Suprapubic skin (tissue), 4 donors: ENCODE measurements around the gene CHRNE.

Experiments
- POLR2A ChIP-seq, 2 donors: fragments of 450-650 bp; IDR thresholded peaks; one replicate each; pipeline ENCODE4 v1.6.1; 2017; ENCODE audit warnings: antibody characterized with exemption in 2 of 2, mild to moderate bottlenecking in 2 of 2, moderate library complexity in 2 of 2
- POLR2AphosphoS5 ChIP-seq, 3 donors: sonication (generic); formaldehyde crosslinking; IDR thresholded peaks; one replicate each; pipeline ENCODE4 v1.6.1; 2017; ENCODE audit warnings: antibody characterized with exemption in 3 of 3

DNA sequence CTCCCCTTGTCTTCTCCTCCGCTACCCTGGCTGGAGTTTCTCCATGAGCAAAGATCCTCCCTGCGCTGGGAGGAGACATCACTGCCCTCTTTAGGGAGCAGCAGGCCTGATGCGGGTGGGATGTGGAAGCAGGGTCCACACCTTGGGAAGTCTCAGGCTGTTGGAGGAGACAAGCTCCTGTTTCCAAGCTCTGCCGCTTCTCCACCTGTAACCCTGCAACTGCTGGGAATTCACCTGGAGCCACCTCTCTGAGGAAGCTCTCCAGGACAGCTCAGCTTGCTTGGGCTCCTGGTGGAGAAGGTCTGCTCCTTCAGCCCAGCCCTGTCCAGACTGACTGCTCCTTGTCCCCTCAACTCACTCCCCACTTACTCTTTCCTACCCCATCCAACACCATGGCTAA lies 18.4 kb downstream of the CHRNE start:
- TF ChIP-seq POLR2AphosphoS5 (IDR thresholded peaks at IDR 0.05): no peak
- no peak for TF ChIP-seq POLR2A (IDR thresholded peaks at IDR 0.05)
